AG08396 (cell line): ENCODE results near the gene SRD5A1.

Experiments used
- DNase-seq: peaks from one replicate; pipeline ENCODE4 v3.0.0; 2012; ENCODE audit warnings: low spot score, mixed read lengths

The SRD5A1 gene

DNA sequence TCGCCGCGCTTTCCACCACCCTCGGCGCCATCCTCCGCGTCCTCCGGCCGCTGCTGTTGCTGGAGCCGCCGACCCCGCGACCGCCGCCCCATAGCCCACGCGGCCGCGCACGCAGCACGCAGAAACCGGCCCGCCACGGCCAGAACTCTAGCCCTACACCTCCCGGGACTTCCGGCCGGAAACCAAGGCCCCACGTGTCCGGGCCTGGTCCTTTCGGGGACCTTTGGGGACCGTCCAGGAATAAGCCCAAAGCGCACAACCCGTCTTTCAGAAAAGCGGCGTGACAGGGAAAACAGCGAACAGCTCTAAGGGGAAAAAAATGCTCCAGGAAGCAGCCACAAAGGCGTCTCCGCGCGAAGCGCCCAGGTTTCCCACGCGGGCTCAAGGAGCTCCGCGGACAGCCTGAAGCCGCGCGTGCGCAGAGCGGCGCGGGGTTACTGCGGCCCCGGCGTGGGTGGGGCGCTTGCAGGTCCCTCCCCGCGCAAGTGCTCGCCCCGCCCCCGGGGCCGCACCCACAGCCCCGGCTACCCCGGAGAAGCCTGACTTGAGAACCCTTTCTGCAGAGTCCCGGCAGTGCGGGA lies at the start of gene SRD5A1, which contains the start of gene NSUN2:
SRD5A1 (plus strand) TSS at position 553 of the 581 bp plus-strand sequence. CDS start 137 bp downstream, outside the sequence.
NSUN2 (minus strand) TSS at position 157 of the 581 bp plus-strand sequence; CDS start at position 92, 65 bp downstream.
- DNase-seq: peak; percentile 100

- DNase-seq: no peak
Measured at GRCh38 chr5:6584101-6584645, 49.1 kb upstream of the SRD5A1 start.

DNA sequence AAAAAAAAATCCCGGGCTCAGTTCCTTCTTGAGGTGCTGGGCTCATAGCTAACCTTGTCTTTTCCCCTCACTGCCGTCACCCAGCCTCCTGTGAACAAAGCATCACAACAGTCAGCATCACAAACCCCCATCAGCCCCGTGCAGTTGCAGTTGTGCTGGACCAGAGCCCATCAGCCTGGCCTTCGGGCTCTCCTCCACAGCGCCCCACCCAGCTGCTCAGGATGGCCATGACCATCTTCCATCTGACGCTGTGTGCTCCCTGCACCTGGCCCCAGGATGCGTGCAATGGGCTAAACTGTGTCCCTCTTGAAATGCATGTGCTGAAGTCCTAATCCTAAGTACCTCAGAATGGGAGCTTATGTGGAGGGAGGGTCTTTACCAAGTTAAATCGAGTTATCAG lies 48.5 kb upstream of the SRD5A1 start:
- DNase-seq: no peak

DNA sequence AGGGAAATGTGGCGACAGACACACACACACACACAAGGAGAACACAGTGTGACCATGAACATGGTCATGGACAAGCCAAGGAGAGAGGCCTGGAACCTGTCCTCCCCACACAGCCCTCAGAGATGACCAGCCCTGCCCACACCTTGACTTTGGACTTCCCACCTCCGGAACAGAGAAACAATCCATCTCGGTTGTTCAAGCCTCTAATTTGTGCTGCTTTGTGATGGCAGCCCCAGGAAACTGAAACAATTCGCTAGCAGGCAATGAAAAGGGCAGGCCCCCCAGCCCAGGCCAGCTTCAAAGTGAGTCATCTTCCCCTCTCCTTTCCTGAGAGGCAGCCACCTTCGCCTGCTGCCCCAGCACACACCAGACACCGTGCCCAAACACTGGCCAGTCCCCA lies 48.1 kb upstream of the SRD5A1 start:
- DNase-seq: no peak

- no peak for DNase-seq
Measured at GRCh38 chr5:6585939-6586646, 47.1 kb upstream of the SRD5A1 start.

- no peak for DNase-seq
Measured at GRCh38 chr5:6586647-6587042, 46.6 kb upstream of the SRD5A1 start.

- DNase-seq: no peak
Measured at GRCh38 chr5:6587171-6587570, 46.1 kb upstream of the SRD5A1 start.

- DNase-seq: no peak
Measured at GRCh38 chr5:6590581-6590980, 42.7 kb upstream of the SRD5A1 start.

- no peak for DNase-seq
Measured at GRCh38 chr5:6591671-6592288, 41.5 kb upstream of the SRD5A1 start.

- no peak for DNase-seq
Measured at GRCh38 chr5:6592601-6593000, 40.6 kb upstream of the SRD5A1 start.

- DNase-seq: no peak
Measured at GRCh38 chr5:6593148-6594016, 39.9 kb upstream of the SRD5A1 start.

DNA sequence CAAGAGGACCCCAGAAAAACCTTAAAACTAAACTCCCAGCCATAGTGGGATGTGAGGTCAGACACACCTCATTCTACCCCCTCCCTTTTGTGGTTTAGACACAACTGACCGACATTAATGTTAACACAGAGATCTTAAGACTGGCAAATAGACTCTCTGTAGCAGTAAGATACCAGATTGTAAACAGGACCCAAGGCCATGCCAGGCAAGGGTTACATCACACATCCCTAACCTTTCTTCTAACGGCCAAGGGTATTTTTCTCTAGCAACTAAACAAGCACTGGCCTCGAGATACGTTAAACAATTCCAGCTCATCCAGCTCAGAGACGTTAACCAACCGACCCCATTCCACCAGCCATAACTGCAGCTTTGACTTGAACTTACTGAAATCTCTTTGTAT lies 39.2 kb upstream of the SRD5A1 start:
- no peak for DNase-seq

DNA sequence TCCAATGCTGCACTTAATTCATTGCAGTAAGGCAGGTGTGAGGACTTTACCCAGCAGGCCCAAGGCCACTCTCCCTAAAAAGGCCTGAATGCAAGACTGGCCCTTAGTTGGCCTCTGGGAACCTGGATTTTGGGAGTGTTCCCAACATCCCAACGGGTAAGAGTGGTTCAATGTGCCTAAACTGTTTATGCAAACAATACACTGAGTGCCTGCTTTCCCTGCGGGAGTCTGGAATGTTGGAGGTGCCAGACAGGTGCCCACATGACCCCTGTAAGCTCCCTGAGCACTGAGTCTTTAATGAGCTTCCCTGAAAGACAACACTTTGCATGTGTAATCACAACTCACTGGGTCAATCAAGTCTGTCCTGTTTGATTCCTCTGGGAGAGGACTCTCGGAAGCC lies 37.8 kb upstream of the SRD5A1 start:
- no peak for DNase-seq

- DNase-seq: no peak
Measured at GRCh38 chr5:6596388-6596787, 36.9 kb upstream of the SRD5A1 start.

DNA sequence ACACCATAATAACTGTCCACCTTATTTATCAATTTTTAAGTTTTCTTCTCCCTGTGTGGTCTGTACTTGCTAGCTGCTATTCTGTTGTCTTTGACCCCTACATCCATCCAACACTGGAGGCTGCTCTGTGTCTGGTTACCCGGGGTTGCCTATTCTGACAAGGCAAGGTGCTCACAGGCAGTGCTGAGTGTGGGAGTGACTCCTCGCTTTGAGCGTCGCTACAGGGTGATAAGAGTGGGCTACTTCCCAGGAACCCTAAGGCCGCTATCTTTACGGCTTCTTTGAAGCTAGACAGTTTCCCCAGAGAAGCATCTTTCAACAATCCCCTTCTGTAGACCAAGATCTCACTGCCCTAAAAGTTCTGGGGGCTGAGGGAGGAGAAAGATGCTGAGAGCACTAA lies 35.7 kb upstream of the SRD5A1 start:
- DNase-seq: no peak

DNA sequence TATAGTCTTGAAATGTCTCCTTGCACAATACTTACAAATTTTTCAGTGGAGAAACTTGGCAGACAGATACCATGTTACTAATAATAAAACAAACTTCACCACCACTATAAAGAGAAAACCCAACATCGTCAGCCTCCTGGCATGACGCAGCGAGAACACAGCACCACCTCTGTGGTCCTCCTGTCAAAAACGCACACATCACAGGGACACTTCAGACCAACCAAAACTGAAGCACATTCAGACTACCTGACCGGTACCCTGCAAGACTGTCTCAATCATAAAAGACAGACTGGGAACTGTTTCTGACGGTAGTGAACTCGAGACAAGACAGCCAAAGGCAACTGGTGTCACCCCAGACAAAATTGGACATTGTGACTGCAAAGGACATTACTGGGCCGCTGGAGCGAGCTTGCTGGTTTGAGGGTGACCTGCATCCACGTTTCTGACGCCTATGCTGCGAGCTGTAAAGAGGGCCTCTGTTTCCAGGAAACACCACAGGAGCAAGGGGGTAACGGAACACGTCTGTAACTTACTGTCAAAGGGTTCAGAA lies 34.8 kb upstream of the SRD5A1 start:
- peak; percentile 41 for DNase-seq

DNA sequence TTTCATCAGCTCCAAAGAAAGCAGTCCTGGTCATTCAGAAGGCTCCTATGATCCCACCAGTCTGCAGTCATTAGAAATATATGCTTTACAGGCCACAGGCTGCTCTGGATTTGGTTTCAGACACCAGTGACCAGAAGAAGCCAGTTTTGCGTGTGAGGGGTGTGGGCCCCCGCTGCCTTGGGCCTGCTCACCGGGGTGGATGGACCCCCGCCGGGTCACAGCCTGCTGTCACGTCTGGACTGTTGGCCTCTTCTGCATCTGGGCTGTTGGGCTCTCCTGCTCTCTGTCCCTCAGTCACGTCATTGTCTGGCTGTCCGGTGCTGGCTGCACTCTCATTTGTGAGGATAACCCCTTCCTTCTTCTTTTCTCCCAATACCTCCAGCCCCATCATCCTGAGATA lies 33.5 kb upstream of the SRD5A1 start:
- DNase-seq: no peak

- no peak for DNase-seq
Measured at GRCh38 chr5:6601271-6601670, 32.0 kb upstream of the SRD5A1 start.

- DNase-seq: no peak
Measured at GRCh38 chr5:6601816-6602215, 31.4 kb upstream of the SRD5A1 start.

DNA sequence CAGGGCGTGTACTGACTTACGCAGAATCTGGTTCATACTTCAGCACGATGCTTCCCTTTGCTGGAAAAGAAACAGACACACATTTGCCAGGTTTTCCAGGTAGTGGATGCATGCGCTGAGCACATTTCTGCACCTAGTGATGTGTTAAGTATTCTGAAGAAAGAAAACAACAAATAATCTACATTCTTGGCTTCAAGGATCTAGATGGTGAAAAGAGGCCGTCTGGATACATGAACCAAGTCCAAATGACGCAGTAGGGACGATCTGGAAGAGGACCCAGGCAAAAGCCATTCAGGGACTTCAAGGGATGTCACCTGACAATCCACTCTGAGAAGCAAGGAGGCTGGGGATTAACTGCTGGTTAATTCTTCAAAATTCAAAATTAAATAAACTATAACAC lies 30.8 kb upstream of the SRD5A1 start:
- DNase-seq: no peak

GRCh38 chr5:6603643-6604042 lies 29.6 kb upstream of the SRD5A1 start:
- no peak for DNase-seq

GRCh38 chr5:6604341-6604740 lies 28.9 kb upstream of the SRD5A1 start:
- no peak for DNase-seq
